Hepatocyte (in vitro differentiated cells): Measurements from ENCODE around the gene SND1. TPM values are rescaled to one million over a fixed set of nuclear protein-coding genes. Genes with fewer than 3 reads are reported as not detected.

ENCODE experiments used
- DNase-seq: peaks from one replicate; pipeline ENCODE4 v3.0.0-alpha.2; 2016; ENCODE audit warnings: low spot score
- H2AFZ ChIP-seq: fragments of 200-600 bp; sonication (generic); 2 replicates; pipeline ENCODE4 v1.6.0; 2016; ENCODE audit warnings: antibody characterized with exemption, mild to moderate bottlenecking
- H3K27ac ChIP-seq: fragments of 200-600 bp; sonication (generic); 2 replicates; pipeline ENCODE4 v1.5.1; 2016; ENCODE audit warnings: mild to moderate bottlenecking
- H3K27me3 ChIP-seq: fragments of 200-600 bp; sonication (generic); 2 replicates; pipeline ENCODE4 v1.6.1; 2016
- H3K36me3 ChIP-seq: fragments of 200-600 bp; sonication (generic); replicated peaks from 2 replicates; pipeline ENCODE4 v1.5.1; 2016; ENCODE audit warnings: low read depth; ENCODE audit not compliant: insufficient read depth
- H3K4me1 ChIP-seq: fragments of 200-600 bp; sonication (generic); 2 replicates; pipeline ENCODE4 v1.5.1; 2016; ENCODE audit warnings: mild to moderate bottlenecking, moderate library complexity; ENCODE audit not compliant: insufficient read depth
- H3K4me2 ChIP-seq: fragments of 200-600 bp; sonication (generic); 2 replicates; pipeline ENCODE4 v1.6.0; 2016
- H3K4me3 ChIP-seq: fragments of 200-600 bp; sonication (generic); 2 replicates; pipeline ENCODE4 v1.5.1; 2016; ENCODE audit warnings: mild to moderate bottlenecking
- H3K79me2 ChIP-seq: fragments of 200-600 bp; sonication (generic); 2 replicates; pipeline ENCODE4 v1.6.0; 2017; ENCODE audit warnings: mild to moderate bottlenecking
- H3K9me2 ChIP-seq: fragments of 200-600 bp; sonication (generic); replicated peaks from 2 replicates; pipeline ENCODE4 v1.6.0; 2017; ENCODE audit warnings: mild to moderate bottlenecking; ENCODE audit not compliant: insufficient read depth
- H3K9me3 ChIP-seq: fragments of 200-600 bp; sonication (generic); 2 replicates; pipeline ENCODE4 v1.5.1; 2016; ENCODE audit warnings: low read depth, mild to moderate bottlenecking
- H4K20me1 ChIP-seq: fragments of 200-600 bp; sonication (generic); 2 replicates; pipeline ENCODE4 v1.6.0; 2016; ENCODE audit warnings: mild to moderate bottlenecking; ENCODE audit not compliant: insufficient read depth, poor library complexity, severe bottlenecking
- EZH2 ChIP-seq: fragments of 200-600 bp; sonication (generic); IDR thresholded peaks from 2 replicates; pipeline ENCODE4 v1.6.1; 2016; ENCODE audit warnings: antibody characterized with exemption, mild to moderate bottlenecking, borderline replicate concordance
- EZH2phosphoT487 ChIP-seq: fragments of 200-600 bp; sonication (generic); IDR thresholded peaks from one replicate; pipeline ENCODE4 v1.6.1; 2018; ENCODE audit warnings: antibody characterized with exemption, mild to moderate bottlenecking, low read depth, moderate library complexity; ENCODE audit not compliant: unreplicated experiment, severe bottlenecking
- WGBS: methylation state at CpG from one replicate; pipeline ENCODE4 v1.1.6; 2016; ENCODE audit warnings: low lambda C conversion rate; ENCODE audit errors: missing lambda C conversion rate; 5-methylcytosine and 5-hydroxymethylcytosine counted together
- polyA plus RNA-seq: library from polyadenylated mRNA; unstranded; fragments of >200 nt; fragmentation: Nextera tagmentation; extraction: Ambion mirVana; gene quantifications from 2 replicates; pipeline ENCODE4 v1.2.1, GENCODE V29; 2016
- total RNA-seq: library from RNA; depleted of rRNA; stranded (reverse); fragments of >200 nt; gene quantifications from 2 replicates; pipeline ENCODE4 v1.2.3, GENCODE V29; 2014
- TF ChIP-seq, protein P1 (sequence below): fragments of 200-600 bp; sonication (generic); IDR thresholded peaks from 2 replicates; pipeline ENCODE4 v1.5.1; 2016; ENCODE audit warnings: antibody characterized with exemption, mild to moderate bottlenecking; ENCODE audit not compliant: poor library complexity

The SND1 gene
- total and polyA plus RNA-seq, 2 experiments from 2014 or later = 141 to 200 TPM

DNA sequence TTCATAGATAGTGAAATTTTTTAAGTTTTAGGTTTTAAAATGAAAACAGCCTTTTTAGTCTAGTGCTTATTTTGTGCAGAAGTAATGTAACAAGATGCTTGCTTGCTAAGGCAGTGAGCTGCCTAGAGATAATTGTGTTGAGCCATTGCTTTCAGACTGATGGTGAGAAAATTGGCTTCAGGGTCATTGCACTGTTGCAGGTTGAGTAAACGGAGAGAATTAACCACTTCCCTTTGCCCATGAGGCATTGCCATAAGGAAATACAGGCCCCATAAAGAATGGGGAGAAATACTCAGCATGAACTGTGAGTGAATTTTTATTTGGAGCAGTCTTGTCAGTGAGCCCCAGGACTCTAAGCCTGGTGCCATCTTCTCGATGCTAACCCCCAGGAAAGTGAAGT is 238.7 kb downstream of the SND1 start:
- H3K27ac ChIP-seq = peak overlapping the region; percentile 66
- no peak overlapping the region for H2AFZ ChIP-seq
- no peak for DNase-seq
- H3K79me2 ChIP-seq = peaks cover 52% of the 10 kb centered on the region
- H4K20me1 ChIP-seq = peaks cover 13% of the 10 kb centered on the region
- H3K4me3 ChIP-seq = no peak overlapping the region
- no peaks in the 10 kb centered on the region for H3K27me3 ChIP-seq
- WGBS = 73% methylated on average over 2 of the region's 2 CpGs
- no peaks in the 10 kb centered on the region for H3K9me2 ChIP-seq
- no peaks in the 10 kb centered on the region for H3K9me3 ChIP-seq
- peaks cover 29% of the 10 kb centered on the region for H3K4me1 ChIP-seq
- TF ChIP-seq EZH2 (no peak), EZH2phosphoT487 (no peak)
- TF ChIP-seq, protein P1, sequence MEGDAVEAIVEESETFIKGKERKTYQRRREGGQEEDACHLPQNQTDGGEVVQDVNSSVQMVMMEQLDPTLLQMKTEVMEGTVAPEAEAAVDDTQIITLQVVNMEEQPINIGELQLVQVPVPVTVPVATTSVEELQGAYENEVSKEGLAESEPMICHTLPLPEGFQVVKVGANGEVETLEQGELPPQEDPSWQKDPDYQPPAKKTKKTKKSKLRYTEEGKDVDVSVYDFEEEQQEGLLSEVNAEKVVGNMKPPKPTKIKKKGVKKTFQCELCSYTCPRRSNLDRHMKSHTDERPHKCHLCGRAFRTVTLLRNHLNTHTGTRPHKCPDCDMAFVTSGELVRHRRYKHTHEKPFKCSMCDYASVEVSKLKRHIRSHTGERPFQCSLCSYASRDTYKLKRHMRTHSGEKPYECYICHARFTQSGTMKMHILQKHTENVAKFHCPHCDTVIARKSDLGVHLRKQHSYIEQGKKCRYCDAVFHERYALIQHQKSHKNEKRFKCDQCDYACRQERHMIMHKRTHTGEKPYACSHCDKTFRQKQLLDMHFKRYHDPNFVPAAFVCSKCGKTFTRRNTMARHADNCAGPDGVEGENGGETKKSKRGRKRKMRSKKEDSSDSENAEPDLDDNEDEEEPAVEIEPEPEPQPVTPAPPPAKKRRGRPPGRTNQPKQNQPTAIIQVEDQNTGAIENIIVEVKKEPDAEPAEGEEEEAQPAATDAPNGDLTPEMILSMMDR = no peak
- no peak overlapping the region for H3K4me2 ChIP-seq
- no peaks in the 10 kb centered on the region for H3K36me3 ChIP-seq

DNA sequence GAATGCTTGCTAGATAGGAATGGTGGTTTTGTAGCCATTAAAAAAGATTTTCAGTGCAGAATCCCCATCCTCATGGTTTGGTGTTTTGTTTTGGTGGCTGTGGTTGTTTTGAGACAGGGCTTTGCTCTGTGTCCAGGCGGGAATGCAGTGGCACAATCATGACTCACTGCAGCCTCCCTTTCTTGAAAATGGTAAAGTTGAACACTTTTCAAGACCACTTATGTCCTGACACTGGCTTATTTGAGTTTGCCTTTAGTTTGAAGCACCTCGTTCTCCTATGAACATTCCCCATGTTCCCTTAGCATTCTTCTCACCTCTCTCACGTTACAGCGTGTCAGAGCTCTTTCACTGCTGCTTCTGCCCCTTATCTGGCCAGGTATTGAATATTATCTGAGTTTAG is 239.2 kb downstream of the SND1 start:
- TF ChIP-seq EZH2 = no peak
- TF ChIP-seq, protein P1 = no peak
- no peak for TF ChIP-seq EZH2phosphoT487
- no peak for DNase-seq
- no peak overlapping the region for H3K4me3 ChIP-seq
- H3K36me3 ChIP-seq = no peaks in the 10 kb centered on the region
- H3K4me1 ChIP-seq = peaks cover 25% of the 10 kb centered on the region
- peaks cover 13% of the 10 kb centered on the region for H4K20me1 ChIP-seq
- no peaks in the 10 kb centered on the region for H3K27me3 ChIP-seq
- H2AFZ ChIP-seq = no peak overlapping the region
- H3K79me2 ChIP-seq = peaks cover 53% of the 10 kb centered on the region
- peak overlapping the region; percentile 16 for H3K4me2 ChIP-seq
- no peaks in the 10 kb centered on the region for H3K9me2 ChIP-seq
- peak overlapping the region; percentile 66 for H3K27ac ChIP-seq
- WGBS = 58% methylated on average over 4 of the region's 4 CpGs
- no peaks in the 10 kb centered on the region for H3K9me3 ChIP-seq

DNA sequence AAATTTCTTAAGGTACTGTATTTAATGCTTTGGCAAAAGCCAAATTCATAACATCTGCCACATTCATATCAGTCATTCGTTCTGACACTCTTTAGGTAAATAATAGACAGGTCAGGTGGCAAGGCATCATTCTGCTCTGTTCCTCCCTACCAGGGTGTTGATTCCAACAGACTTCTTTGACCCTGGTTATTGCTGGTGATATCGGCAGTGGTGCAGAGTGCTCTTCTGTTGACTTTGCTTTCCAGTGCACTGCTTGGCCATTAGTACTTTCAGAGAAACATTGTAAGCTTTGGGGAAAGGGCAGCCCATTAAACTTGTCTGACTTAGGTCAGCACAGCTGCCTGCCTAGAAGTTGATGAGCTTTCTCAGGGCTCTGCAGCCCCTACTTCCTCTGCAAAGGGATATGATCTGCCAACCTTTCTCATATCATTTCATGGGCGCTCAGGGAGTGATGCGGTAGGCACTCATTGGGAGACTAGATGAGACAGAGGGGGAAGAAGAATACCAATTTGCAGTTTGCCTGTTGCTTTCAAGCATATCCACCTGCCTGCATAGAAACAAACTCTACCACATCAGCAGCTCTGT is 240.0 kb downstream of the SND1 start:
- H3K27me3 ChIP-seq = no peaks in the 10 kb centered on the region

More for the DNA sequence above, 240.0 kb downstream of the SND1 start:
- H4K20me1 ChIP-seq = peaks cover 13% of the 10 kb centered on the region
- no peaks in the 10 kb centered on the region for H3K9me3 ChIP-seq
- peak overlapping the region; percentile 66 for H3K27ac ChIP-seq
- no peaks in the 10 kb centered on the region for H3K36me3 ChIP-seq
- H3K4me2 ChIP-seq = peak overlapping the region; percentile 16
- peaks cover 61% of the 10 kb centered on the region for H3K79me2 ChIP-seq
- 69% methylated on average over 4 of the region's 4 CpGs for WGBS
- H2AFZ ChIP-seq = no peak overlapping the region
- TF ChIP-seq EZH2phosphoT487 (no peak), EZH2 (no peak)
- TF ChIP-seq, protein P1 = no peak
- DNase-seq = peak; percentile 19
- H3K9me2 ChIP-seq = no peaks in the 10 kb centered on the region
- peaks cover 25% of the 10 kb centered on the region for H3K4me1 ChIP-seq
- H3K4me3 ChIP-seq = no peak overlapping the region
